Brain microvascular endothelial cell (primary cell): Measurements from ENCODE around the gene RBMS1.
A peak's percentile ranks its signal among the peaks of the same experiment; 100 is the strongest.

Experiments used
- DNase-seq: peaks from one replicate; pipeline ENCODE4 v3.0.0-alpha.2; 2020
- H3K27ac ChIP-seq: fragments of 250-450 bp; sonication (Bioruptor Pico); 2 replicates; pipeline ENCODE4 v1.5.1; 2020; ENCODE audit warnings: mild to moderate bottlenecking, moderate library complexity
- H3K27me3 ChIP-seq: fragments of 250-450 bp; sonication (Bioruptor Pico); replicated peaks from 2 replicates; pipeline ENCODE4 v1.5.1; 2020; ENCODE audit warnings: mild to moderate bottlenecking
- H3K36me3 ChIP-seq: fragments of 250-450 bp; sonication (Bioruptor Pico); replicated peaks from 2 replicates; pipeline ENCODE4 v1.5.1; 2020; ENCODE audit warnings: mild to moderate bottlenecking
- H3K4me3 ChIP-seq: 2 replicates; pipeline ENCODE4 v1.5.1; 2011; ENCODE audit warnings: low read depth, mild to moderate bottlenecking, control low read depth, low read length, moderate library complexity
- in situ Hi-C: cut with HindIII; loops from 2 replicates; pipeline ENCODE4 v1.10.0; 2017; ENCODE audit warnings: low sequenced_read_pairs, low pct_ligation_motif_present
- TF ChIP-seq, protein P1 (sequence below): IDR thresholded peaks from 2 replicates; pipeline ENCODE4 v1.5.1; 2011; ENCODE audit warnings: low read depth, mild to moderate bottlenecking, moderate library complexity, low read length, control low read depth, inconsistent platforms; ENCODE audit errors: missing control alignments

Gene RBMS1

DNA sequence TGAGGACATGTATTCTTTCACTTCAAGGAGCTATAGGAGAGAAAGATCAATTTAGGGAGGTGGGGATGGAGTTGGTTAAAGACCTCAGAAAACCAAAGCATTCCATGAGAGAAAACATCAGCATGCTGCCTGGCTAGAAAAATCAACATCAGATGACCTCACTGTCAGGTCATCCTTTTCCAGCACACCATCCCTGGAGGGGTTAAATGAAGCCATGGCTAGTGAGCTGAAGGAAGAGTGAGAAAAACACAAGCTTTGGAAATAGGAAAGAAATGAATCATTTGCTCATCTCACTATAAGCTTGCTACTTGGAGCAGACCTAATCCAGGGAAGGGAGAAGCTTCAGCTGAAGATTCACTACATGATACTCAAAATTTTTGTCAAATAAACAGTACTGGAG lies 184.0 kb downstream of the RBMS1 start:
- TF ChIP-seq, protein P1, sequence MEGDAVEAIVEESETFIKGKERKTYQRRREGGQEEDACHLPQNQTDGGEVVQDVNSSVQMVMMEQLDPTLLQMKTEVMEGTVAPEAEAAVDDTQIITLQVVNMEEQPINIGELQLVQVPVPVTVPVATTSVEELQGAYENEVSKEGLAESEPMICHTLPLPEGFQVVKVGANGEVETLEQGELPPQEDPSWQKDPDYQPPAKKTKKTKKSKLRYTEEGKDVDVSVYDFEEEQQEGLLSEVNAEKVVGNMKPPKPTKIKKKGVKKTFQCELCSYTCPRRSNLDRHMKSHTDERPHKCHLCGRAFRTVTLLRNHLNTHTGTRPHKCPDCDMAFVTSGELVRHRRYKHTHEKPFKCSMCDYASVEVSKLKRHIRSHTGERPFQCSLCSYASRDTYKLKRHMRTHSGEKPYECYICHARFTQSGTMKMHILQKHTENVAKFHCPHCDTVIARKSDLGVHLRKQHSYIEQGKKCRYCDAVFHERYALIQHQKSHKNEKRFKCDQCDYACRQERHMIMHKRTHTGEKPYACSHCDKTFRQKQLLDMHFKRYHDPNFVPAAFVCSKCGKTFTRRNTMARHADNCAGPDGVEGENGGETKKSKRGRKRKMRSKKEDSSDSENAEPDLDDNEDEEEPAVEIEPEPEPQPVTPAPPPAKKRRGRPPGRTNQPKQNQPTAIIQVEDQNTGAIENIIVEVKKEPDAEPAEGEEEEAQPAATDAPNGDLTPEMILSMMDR: no peak
- Histone ChIP-seq H3K4me3 (no peak overlapping the region), H3K27ac (peak overlapping the region; percentile 74), H3K36me3 (no peaks in the 10 kb centered on the region), H3K27me3 (no peaks in the 10 kb centered on the region)
- DNase-seq: no peak
- in situ Hi-C loops: no loop called here

- in situ Hi-C loops: no loop called here
These were observed 184.7 kb downstream of the RBMS1 start for GRCh38 chr2:160308915-160309314.

DNA sequence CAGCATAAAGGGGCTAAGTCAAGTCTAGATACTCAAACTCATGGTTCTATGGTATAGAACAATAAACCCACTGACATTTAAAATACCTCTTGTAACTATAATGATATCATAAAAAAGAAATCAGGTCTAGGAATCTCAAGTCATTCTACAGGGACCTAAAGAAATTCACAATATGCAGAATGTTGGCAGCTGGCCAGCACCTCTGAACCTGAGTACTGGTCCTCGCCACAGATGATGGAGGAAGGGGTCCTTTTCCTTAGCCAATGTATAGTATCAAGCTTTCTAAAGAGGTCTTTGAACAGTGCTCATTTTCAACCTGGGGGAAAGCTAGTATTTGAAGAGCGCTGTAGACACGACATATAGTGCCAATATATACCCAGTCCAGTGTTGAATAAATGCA lies 185.1 kb downstream of the RBMS1 start:
- no peak for DNase-seq
- in situ Hi-C loops: no loop called here
- no peaks in the 10 kb centered on the region for H3K27me3 ChIP-seq
- H3K4me3 ChIP-seq: no peak overlapping the region
- H3K36me3 ChIP-seq: peaks cover 4% of the 10 kb centered on the region
- TF ChIP-seq, protein P1: no peak
- H3K27ac ChIP-seq: peak overlapping the region; percentile 74

More at GRCh38 chr2:160308915-160309314, 184.7 kb downstream of the RBMS1 start:
- TF ChIP-seq, protein P1: no peak
- Histone ChIP-seq H3K27ac (peak overlapping the region; percentile 74), H3K27me3 (no peaks in the 10 kb centered on the region), H3K36me3 (peaks cover 4% of the 10 kb centered on the region), H3K4me3 (no peak overlapping the region)
- DNase-seq: peak; percentile 79

DNA sequence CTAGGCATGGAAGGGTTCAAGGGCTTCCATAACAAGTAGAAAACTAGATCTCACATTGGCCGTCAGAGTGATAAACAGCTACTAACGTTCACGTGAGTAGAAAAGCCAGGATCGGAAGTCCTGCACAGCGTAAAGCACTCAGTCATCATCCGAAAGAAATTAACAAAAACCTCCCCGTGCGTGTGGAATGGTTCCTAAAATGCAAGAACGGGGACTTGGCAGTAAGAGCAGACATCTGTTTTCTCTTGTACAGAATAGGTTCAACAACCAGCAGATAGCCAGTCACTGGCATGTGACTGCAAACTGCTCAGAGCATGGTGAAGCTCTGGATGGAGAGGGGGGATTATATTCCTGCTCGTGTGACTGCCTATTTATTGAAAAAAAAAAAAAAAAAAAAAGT lies 186.6 kb downstream of the RBMS1 start:
- no peak for DNase-seq
- H3K36me3 ChIP-seq: peaks cover 15% of the 10 kb centered on the region
- H3K27me3 ChIP-seq: no peaks in the 10 kb centered on the region
- no peak overlapping the region for H3K4me3 ChIP-seq
- in situ Hi-C loops: no loop called here
- TF ChIP-seq, protein P1: no peak
- H3K27ac ChIP-seq: no peak overlapping the region

- TF ChIP-seq, protein P1: no peak
- H3K36me3 ChIP-seq: peaks cover 21% of the 10 kb centered on the region
- DNase-seq: peak; percentile 40
- no peaks in the 10 kb centered on the region for H3K27me3 ChIP-seq
- H3K27ac ChIP-seq: peak overlapping the region; percentile 52
- no peak overlapping the region for H3K4me3 ChIP-seq
- in situ Hi-C loops: no loop called here
These were observed 188.4 kb downstream of the RBMS1 start for GRCh38 chr2:160305081-160305750.

- TF ChIP-seq, protein P1: no peak
These were observed 190.1 kb downstream of the RBMS1 start for GRCh38 chr2:160303527-160303926.

More at GRCh38 chr2:160303527-160303926, 190.1 kb downstream of the RBMS1 start:
- peaks cover 31% of the 10 kb centered on the region for H3K36me3 ChIP-seq
- no peak overlapping the region for H3K27ac ChIP-seq
- in situ Hi-C loops: no loop called here
- H3K27me3 ChIP-seq: no peaks in the 10 kb centered on the region
- no peak overlapping the region for H3K4me3 ChIP-seq
- no peak for DNase-seq
